Ovary (tissue), 9 donors: ENCODE measurements around the gene TCEAL1. TPM values are rescaled to one million over a fixed set of nuclear protein-coding genes. Genes with fewer than 3 reads are reported as not detected.
"Not testable (repeated sequence)": the region's sequence is repeated elsewhere in the genome, so short reads cannot be mapped to it uniquely, and the experiment has no call there.

Experiments used
- DNase-seq, 5 donors: peaks; one replicate each; pipeline ENCODE4 v3.0.0-alpha.2; 2019 to 2020
- H3K27ac ChIP-seq, 2 donors: fragments of 200-600 bp; one replicate each; pipeline versions ENCODE4 v1.5.1 to v1.8.0; 2019 to 2022
- H3K27me3 ChIP-seq: fragments of 200-600 bp; one replicate; pipeline ENCODE4 v1.8.0; 2022
- H3K36me3 ChIP-seq: fragments of 200-600 bp; sonication (generic); one replicate; pipeline ENCODE4 v1.5.1; 2019
- H3K4me1 ChIP-seq: one replicate; pipeline ENCODE4 v1.8.1; 2013; ENCODE audit warnings: mild to moderate bottlenecking, moderate library complexity; ENCODE audit not compliant: insufficient read depth
- H3K4me3 ChIP-seq: fragments of 200-600 bp; sonication (generic); one replicate; pipeline ENCODE4 v1.5.1; 2017
- H3K9me3 ChIP-seq, 2 donors: fragments of 200-600 bp in 1 of 2; sonication (generic) in 1 of 2; one replicate each; pipeline versions ENCODE4 v1.5.1 to v1.8.1; 2013 to 2019; ENCODE audit warnings: mild to moderate bottlenecking in 1 of 2, moderate library complexity in 1 of 2
- CTCF ChIP-seq, 3 donors: fragments of 450-650 bp in 2 of 3; fragments of 200-600 bp in 1 of 3; IDR thresholded peaks; one replicate each; pipeline versions ENCODE4 v1.5.1 to v1.8.0; 2016 to 2022; ENCODE audit warnings: antibody characterized with exemption in 3 of 3, mild to moderate bottlenecking in 1 of 3
- EP300 ChIP-seq: sonication (generic); formaldehyde crosslinking; IDR thresholded peaks from one replicate; pipeline ENCODE4 v1.6.1; 2017; ENCODE audit warnings: antibody characterized with exemption
- POLR2A ChIP-seq: fragments of 450-650 bp; IDR thresholded peaks from one replicate; pipeline ENCODE4 v1.6.1; 2017; ENCODE audit warnings: antibody characterized with exemption, mild to moderate bottlenecking, moderate library complexity
- WGBS, 3 donors: extraction: QIAGEN DNeasy Blood & Tissue Kit in 1 of 3; methylation state at CpG; one replicate each; pipeline versions ENCODE4 v1.1.5 to v1.1.7; 2013 to 2017; 5-methylcytosine and 5-hydroxymethylcytosine counted together
- intact Hi-C, 4 donors: fragments of 100-400 bp; cut with DNase I; formaldehyde crosslinking; loops; one replicate each; pipeline versions ENCODE4 v1.11.0 to v1.15.1; 2022 to 2023
- polyA plus RNA-seq, 2 donors: library from polyadenylated mRNA; stranded (reverse); fragments of 200-250 nt in 1 of 2; fragments of 350-450 nt in 1 of 2; fragmentation: Illumina TruSeq in 1 of 2; extraction: RNeasy Lipid Tissue Mini Kit (QIAGEN cat#74804) in 1 of 2; gene quantifications; one replicate each; pipeline ENCODE4 v1.2.3, GENCODE V29; 2013 to 2014
- total RNA-seq, 7 donors: library from RNA; depleted of rRNA in 2 of 7; stranded (reverse); fragments of >200 nt in 2 of 7; fragmentation: NEBNext Ultra II Directional in 3 of 7; extraction: Animal tissue kit (Norgen Biotek cat#: 25700) in 3 of 7; gene quantifications; one replicate each; pipeline versions ENCODE4 v1.1.0 to v1.2.4, GENCODE V29; 2016 to 2023
- donor health status: DM: no; HTN: no; CAD: no; lungs with moderate emphysema.
- donor health status: DM: no; HTN: no; CAD: no.
- donor health status: Bipolar disorder and iron deficiency.
- donor health status: DM: yes; HTN: yes; CAD: no.
- donor health status: DM: no; HTN: no; CAD: no.
- donor health status: DM: yes; HTN: yes; CAD: no.

The TCEAL1 gene
- total and polyA plus RNA-seq, 9 donors, result 112 to 525 (median 234) TPM

- Histone ChIP-seq H3K36me3 (no peaks in the 10 kb centered on the region), H3K4me1 (no peaks in the 10 kb centered on the region), H3K27ac (no peak overlapping the region), H3K27me3 (no peaks in the 10 kb centered on the region), H3K4me3 (no peak overlapping the region), H3K9me3 (no peaks in the 10 kb centered on the region)
- WGBS, 3 donors, result 43 to 50% (median 44%) methylated on average over 3 of the region's 3 CpGs
- no peak for DNase-seq
- TF ChIP-seq CTCF (IDR thresholded peaks at IDR 0.05) (no peak), POLR2A (no peak), EP300 (no peak)
- intact Hi-C loops, result no loop called here
Observed at GRCh38 chrX:103656617-103657016, 27.8 kb downstream of the TCEAL1 start.

- H3K9me3 ChIP-seq, intact Hi-C loops, H3K4me1 ChIP-seq, DNase-seq, H3K27ac ChIP-seq, H3K27me3 ChIP-seq, H3K4me3 ChIP-seq, H3K36me3 ChIP-seq: not testable (repeated sequence)
- WGBS, 3 donors, result 83 to 92% (median 86%) methylated on average over 2 of the region's 2 CpGs
Observed at GRCh38 chrX:103657066-103657465, 28.3 kb downstream of the TCEAL1 start.

GRCh38 chrX:103658681-103659433 is 30.1 kb downstream of the TCEAL1 start:
- DNase-seq, result no peak
- Histone ChIP-seq H3K36me3 (no peaks in the 10 kb centered on the region), H3K27ac (no peak overlapping the region), H3K4me1 (no peaks in the 10 kb centered on the region), H3K4me3 (no peak overlapping the region), H3K27me3 (no peaks in the 10 kb centered on the region), H3K9me3 (no peaks in the 10 kb centered on the region)
- intact Hi-C loops, result no loop called here
- 59 to 63% (median 61%) methylated on average over 5 of the region's 5 CpGs for WGBS, 3 donors
- no peak for TF ChIP-seq POLR2A
- TF ChIP-seq CTCF (IDR thresholded peaks at IDR 0.05), result no peak
- TF ChIP-seq EP300, result no peak

GRCh38 chrX:103659460-103659859 is 30.7 kb downstream of the TCEAL1 start:
- H3K4me3 ChIP-seq, H3K9me3 ChIP-seq, intact Hi-C loops, H3K27ac ChIP-seq, H3K4me1 ChIP-seq, H3K36me3 ChIP-seq, DNase-seq, H3K27me3 ChIP-seq: not testable (repeated sequence)
- WGBS, 3 donors, result 83 to 88% (median 86%) methylated on average over 2 of the region's 2 CpGs

GRCh38 chrX:103663981-103664762 is 35.4 kb downstream of the TCEAL1 start:
- DNase-seq, result peak in 2 of 5 donors; percentile 24 to 41
- H3K4me1 ChIP-seq, result no peaks in the 10 kb centered on the region
- whole genome bisulfite sequencing, 3 donors, result 38 to 45% (median 38%) methylated on average over 23 of the region's 23 CpGs
- H3K36me3 ChIP-seq, result no peaks in the 10 kb centered on the region
- intact Hi-C loops, result no loop called here
- TF ChIP-seq CTCF (IDR thresholded peaks at IDR 0.05), result no peak
- no peak for TF ChIP-seq EP300
- TF ChIP-seq POLR2A, result no peak
- no peaks in the 10 kb centered on the region for H3K27me3 ChIP-seq
- H3K9me3 ChIP-seq, result no peaks in the 10 kb centered on the region
- H3K27ac ChIP-seq, result no peak overlapping the region
- H3K4me3 ChIP-seq, result no peak overlapping the region
